ENCODE measurements around the gene ISCU.

GRCh38 chr12:108551535-108551934 lies 10.9 kb upstream of the ISCU start:
- TF ChIP-seq CTCF (IDR thresholded peaks at IDR 0.05) (no peak), POLR2A (IDR thresholded peaks at IDR 0.05) (no peak)
